DMS53 (cell line): ENCODE measurements around the gene RAB3A.
A peak's percentile ranks its signal among the peaks of the same experiment; 100 is the strongest.

ENCODE experiments used
- DNase-seq: peaks from one replicate; lab custom pipeline; 2025; lab: John Stamatoyannopoulos, UW

RAB3A gene, protein sequence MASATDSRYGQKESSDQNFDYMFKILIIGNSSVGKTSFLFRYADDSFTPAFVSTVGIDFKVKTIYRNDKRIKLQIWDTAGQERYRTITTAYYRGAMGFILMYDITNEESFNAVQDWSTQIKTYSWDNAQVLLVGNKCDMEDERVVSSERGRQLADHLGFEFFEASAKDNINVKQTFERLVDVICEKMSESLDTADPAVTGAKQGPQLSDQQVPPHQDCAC

DNA sequence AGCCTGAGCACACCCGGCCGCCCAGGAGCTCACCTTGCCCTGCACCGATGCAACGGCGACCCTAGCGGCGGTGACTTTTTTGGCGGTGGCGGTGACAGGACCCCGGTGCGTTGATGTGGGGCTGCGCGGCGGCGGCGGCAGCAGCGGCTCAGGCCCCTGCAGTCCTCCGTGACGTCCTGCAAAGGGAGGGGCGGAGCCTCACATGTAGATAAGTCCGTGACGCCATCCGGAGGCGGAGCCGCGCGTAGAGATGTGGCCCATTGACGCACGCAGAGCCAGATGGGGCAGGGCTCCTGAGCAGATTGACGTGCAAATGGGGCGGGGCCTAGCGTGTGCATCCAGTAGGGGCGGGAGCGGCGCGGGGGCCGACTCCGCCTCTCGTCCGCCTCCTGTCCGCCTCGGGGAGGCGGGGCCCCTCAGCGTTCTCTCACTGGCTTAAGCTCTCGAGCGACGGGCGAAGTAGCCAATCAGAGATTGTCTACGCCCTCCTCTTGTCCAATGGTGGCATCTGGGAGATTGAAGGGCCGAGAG is at the start of gene RAB3A:
TSS of gene RAB3A (minus strand) at position 180 of the 531 bp plus-strand sequence. CDS start 1,302 bp downstream, outside the sequence.
- peak; percentile 99 for DNase-seq

DNA sequence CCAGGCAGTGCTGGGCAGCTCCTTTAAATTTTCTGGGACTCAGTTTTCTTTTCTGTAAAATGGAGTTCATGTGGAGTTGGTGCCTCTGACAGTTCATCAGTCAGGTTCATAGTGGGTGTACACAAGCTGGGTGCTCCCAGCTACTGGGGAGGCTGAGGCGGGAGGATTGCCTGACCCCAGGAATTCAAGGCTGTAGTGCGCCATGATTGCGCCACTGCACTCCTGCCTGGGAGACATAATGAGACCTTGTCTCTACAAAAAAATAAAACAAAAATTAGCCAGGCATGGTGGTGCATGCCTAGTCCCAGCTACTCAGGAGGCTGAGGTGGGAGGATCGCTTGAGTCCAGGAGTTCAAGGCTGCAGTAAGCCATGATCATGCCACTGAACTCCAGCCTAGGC is 49.3 kb upstream of the RAB3A start:
- DNase-seq = no peak

DNA sequence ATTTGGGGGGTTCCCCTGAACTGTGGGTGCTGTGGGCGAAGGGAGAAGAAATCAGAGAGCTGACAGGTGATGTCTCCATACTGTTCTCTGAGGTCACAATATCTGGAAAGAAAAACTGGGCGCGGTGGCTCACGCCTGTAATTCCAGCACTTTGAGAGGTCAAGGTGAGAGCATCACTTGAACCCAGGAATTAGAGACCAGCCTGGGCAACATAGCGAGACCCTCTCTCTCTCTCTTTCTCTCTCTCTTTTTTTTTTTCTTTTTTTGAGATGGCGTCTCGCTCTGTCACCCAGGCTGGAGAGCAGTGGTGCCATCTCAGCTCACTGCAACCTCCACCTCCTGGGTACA is 48.5 kb upstream of the RAB3A start:
- DNase-seq = no peak

DNA sequence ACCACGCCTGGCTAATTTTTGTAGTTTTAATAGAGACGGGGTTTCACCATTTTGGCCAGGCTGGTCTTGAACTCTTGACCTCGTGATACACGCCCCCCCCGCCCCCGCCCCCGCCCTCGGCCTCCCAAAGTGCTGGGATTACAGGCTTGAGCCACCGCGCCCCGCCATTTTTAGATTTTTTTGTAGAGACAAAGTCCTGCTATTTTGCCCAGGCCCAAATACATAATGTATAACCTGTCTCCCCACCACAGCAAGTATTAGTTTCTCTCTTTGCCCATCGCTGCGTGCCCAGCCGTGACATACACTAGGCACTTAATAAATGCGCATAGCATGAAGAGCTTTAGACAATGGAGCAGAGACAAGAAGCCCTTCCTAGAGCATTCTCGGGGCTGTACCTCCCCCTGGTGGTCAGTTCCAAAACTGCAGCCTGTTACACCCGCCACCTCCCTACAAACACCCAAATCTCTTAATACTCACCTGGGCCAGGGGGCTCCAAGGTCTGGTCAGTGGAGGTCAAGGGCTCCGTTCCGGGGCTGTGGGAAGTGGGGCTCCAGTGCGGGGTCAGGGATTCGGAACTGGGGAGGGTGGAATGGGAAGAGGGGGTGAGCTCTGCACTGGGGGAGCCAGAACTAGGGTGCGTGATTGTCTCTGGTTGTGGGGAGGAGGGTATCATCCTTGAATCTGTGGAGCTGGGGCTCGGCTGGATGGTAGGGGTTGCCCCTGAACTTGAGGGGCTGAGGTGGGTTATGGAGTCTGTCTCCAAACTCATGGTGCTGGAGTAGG is 47.9 kb upstream of the RAB3A start:
- peak; percentile 75 for DNase-seq

DNA sequence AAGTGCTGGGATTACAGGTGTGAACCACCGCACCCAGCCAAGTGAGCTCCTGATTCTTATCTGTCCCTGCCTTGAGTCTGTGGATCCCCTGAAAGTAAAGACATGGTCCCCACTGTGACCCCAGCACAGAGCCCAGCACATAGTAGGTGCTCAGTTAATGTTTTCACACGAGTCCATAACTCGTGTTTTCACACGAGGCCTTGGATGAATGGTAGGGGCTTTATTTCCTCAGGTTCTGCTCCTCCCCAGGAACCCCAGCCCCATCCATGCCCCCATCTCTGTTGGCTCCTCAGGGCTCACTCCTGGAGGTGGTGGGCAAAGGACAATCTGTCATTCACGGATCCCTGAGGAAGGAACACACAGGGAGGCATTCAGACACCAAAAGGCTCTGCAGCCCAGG is 46.0 kb upstream of the RAB3A start:
- DNase-seq = no peak

DNA sequence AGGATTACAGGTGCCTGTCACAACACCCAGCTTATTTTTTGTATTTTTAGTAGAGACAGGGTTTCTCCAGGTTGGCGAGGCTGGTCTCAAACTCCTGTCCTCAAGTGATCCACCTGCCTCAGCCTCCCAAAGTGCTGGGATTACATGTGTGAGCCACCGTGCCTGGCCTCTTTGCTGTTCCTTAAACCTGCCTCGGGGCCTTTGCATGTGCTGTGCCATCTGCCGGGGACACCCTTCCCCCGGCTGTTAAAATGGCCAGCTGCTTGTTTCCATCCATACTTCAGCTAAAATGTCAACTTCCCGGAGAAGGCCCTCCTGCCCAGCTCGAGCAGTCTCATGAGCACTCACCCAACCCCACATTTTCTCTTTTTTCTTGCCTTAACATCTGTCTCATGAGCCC is 41.5 kb upstream of the RAB3A start:
- DNase-seq = no peak

DNA sequence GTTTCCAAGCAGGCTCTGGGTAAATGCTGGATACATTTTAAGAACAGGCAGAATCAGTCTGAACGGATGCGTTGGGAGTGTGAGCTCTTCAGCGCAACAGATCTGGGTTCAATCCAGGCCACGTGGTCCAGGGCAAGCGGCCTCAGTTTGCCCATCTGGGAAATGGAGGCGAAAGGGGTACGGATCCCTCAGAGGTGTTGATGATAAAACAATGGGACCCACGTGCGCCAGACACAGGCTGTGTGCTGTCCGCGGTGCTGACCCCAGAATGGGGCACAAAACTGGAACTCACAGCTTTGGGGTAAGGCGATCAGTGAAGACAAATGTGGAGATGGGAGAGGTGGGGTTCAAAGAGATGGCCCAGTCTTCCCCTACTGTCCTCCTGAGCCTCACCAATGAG is 35.5 kb upstream of the RAB3A start:
- DNase-seq = no peak

DNA sequence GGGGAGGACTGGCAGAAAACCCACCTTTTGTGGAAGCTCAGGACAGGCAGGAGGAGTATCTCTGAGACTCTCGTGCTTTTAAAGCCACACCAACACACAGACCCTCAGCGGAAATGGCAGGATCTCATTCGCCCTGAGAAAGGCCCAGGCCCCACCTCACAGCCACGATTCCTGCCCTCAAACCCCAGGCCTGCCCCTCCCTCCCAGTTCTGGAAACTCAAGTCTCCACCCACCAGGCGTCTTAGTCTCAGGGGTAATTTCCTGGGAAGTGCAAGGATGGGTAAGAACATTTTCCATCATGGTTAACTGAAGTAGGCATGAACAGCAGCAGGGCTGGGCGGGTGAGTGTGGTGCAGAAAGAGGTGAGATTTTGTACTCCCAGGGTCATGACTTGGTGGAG is 30.4 kb upstream of the RAB3A start:
- no peak for DNase-seq

- peak; percentile 84 for DNase-seq
Observed at GRCh38 chr19:18233224-18233825, 29.5 kb upstream of the RAB3A start.

- peak; percentile 87 for DNase-seq
Observed at GRCh38 chr19:18232540-18233223, 28.8 kb upstream of the RAB3A start.

- no peak for DNase-seq
Observed at GRCh38 chr19:18231775-18232174, 27.9 kb upstream of the RAB3A start.

GRCh38 chr19:18230941-18231734 is 27.3 kb upstream of the RAB3A start:
- DNase-seq = no peak

- no peak for DNase-seq
Observed at GRCh38 chr19:18229915-18230314, 26.1 kb upstream of the RAB3A start.

GRCh38 chr19:18229474-18229873 is 25.6 kb upstream of the RAB3A start:
- DNase-seq = peak; percentile 30

DNA sequence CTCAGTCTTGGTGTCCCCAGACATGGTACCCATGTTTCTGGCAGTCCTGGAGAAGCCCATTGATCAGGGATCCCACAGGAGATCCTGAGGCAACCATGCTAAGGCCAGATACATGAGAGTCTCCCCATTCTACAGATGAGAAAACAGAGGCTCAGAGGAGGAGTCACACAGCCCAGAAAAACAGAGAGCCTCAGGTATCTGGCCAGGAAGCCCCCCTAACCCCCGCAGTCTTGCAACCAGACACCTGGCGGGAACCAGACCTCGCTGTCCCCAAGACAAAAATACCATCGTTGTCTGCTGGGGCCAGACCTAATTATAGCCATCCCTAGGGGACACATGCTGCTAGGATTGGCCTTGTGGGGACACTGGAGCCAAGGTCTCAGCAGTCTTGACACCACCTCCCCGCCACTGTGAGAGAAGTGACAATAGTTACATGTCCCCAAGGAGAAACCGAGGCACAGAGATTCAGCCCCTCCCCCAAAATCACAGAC is 24.0 kb upstream of the RAB3A start:
- DNase-seq = no peak

DNA sequence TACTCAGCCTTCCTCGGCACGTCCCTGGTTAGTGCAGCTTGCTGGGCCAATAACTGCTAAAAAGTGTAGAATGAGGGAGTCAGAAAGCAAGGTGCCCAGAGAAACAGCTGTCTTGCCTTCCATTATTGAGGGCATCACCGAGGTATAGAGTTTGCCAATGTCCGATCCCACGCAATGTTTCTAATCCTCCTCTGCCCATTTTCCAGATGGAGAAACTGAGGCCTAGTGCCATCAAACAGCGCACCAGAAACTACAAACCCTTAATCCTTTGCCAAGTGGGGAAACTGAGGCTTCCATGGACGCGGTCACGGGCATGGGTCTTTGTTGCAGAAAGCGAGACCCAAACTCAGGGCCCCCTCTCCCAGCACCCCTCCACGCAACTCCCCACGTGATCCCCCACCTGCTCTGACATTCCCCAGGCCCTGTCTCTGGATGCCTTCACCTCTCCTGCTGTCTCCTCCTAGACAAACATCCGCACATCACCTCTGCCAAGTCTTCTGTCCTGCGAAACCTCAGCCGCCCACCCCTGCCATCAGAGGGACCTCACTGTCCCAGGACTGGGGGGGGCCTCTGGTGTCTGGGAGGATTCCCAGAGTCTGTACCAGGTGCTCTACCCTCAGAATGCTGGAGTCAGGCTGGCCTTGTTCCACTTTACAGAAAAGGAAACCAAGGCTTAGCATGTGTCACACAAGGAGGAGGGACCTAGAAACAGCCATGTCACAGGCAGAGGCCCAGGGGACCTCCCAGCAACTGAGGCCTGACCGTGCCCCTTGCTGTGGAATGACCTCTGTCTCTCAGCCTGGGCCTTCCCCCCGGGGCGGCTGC is 23.3 kb upstream of the RAB3A start:
- no peak for DNase-seq

GRCh38 chr19:18225702-18226468 is 22.0 kb upstream of the RAB3A start, which contains the start of gene PDE4C:
TSS of gene PDE4C (minus strand) at chr19:18226438. CDS start at chr19:18226415, 23 bp downstream.
- DNase-seq = peak; percentile 68

DNA sequence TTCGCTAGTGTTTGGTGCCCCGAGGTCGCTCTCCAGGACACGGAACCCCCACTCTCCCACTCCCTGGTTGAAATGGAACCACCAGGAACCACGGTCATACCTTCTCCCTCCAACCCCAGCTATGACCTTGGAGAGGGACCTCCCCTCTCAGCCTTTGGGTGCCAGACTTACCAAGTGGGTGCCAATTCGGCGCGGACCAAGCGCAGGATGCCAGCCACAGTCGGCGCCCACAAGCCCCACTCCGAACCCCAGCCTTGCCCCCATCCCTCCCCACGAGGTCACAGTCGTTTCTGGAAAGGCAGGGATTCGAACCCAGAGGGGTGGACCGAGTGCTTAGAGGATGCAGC is 21.5 kb upstream of the RAB3A start:
- no peak for DNase-seq

DNA sequence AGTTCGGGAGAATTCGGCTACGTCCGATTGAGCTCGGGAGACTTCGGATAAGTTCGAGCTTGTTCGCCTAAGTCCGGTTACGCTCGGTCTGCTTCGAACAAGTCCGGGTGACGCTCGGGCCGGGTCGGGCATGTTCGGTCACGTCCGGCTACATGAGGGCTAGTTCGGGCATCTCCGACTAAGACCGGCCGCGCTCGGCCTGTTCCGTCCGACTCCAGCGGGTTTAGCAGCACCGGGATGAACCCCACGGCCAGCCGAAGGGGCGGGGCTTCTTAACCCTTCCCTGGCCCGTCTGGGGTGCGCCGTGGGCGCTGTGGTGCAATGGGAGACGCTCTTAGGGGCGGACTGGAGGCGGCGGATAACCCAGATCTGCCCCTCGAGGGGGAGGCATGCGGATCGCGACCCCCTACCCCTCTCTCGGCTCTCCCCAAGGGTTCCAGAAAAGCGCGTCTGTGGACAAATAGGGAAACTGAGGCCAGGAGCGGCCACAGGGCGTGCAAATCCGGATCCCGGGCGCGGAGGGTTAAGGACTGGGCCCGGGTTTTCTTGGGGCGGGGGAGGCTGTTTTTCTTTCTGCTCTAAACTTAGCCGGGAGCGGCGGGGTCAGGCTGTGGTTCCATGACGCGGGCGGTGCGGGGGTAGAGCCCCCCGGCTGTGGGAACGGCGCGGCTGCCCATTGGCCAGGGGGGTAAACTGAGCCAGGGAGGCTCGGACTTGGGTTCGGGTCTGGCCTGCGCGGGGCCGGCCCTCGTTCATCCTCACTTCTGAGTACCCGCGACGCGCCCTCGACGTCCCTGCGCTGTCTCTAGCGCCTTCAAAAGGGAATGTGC is 20.9 kb upstream of the RAB3A start:
- DNase-seq = peak; percentile 99
